Measurements from ENCODE around the gene SPATA1. TPM values are rescaled to one million over a fixed set of nuclear protein-coding genes. Genes with fewer than 3 reads are reported as not detected.
"Not testable (repeated sequence)": the region's sequence is repeated elsewhere in the genome, so short reads cannot be mapped to it uniquely, and the experiment has no call there.

Gene SPATA1
- total RNA-seq, 2 donors from 2014 or later: 0.77 to 2.2 TPM

DNA sequence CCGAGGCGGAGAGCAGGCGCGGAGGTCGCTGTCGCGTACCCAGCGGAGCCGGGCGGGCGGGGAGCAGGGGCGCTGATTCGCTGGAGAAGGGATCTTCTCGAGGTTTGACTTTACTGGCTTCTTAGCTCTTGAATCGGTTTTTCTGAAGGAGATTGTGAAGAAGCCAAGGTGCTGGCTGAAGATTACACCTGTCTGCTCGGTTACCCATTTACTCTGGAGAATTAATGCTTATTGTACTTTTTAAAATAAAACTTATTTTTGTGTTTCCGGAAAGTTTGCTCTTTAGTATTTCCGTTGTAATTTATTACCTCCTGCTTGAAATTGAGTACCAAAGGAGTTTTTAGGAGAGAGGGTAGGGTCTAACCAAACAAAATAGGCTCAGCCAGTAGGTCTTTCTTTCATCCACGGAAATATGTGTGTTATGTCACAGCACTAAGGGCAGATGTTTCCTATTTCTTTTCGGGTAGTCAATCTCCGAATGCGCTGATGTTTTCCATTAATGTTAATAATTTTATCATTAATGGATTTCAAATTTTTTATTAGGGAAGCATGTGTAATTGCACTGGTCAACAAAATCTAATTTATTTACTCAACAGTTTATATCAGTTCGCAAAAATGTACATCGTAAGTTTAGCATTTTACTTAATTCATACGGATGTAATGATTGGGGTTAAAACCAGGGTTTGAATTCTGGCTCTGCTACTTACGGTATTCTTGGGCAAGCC lies 705 bp downstream of the SPATA1 start:
- intact Hi-C loops (cut with DNase I): loop anchor here in 1 of 2 donors (5.0 kb wide), 1 partner anchor 65 kb away; the partner anchor contains the start of gene CTBS
- DNase-seq (no peak), ATAC-seq (no peak)

GRCh38 chr1:84507887-84508286 lies 1.7 kb downstream of the SPATA1 start:
- DNase-seq, ATAC-seq: not testable (repeated sequence)
- intact Hi-C loops (cut with DNase I): loop anchor here in 1 of 2 donors (5.0 kb wide), 1 partner anchor 64 kb away; the partner anchor contains the start of gene CTBS

DNA sequence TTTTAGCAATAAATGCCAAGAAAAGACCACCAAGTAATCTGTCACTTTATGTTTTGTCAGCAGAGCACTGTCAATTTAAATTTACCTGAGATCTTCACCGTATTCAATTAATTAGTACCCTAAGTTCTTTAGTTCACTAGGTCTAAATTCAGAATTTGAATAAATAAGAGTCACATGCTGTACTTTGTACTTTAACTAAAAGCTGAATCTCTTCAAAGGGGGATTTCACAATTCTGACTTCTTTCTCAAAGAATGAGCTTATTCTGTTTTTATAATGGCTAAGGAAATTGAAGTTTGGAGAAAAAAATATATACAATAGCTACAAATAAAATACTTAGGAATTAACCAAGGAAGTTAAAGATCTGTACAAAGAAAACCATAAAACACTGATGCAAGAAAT lies 2.3 kb downstream of the SPATA1 start:
- DNase-seq: no peak
- no peak for ATAC-seq
- intact Hi-C loops (cut with DNase I): loop anchor here in 1 of 2 donors (5.0 kb wide), 1 partner anchor 64 kb away; the partner anchor contains the start of gene CTBS

DNA sequence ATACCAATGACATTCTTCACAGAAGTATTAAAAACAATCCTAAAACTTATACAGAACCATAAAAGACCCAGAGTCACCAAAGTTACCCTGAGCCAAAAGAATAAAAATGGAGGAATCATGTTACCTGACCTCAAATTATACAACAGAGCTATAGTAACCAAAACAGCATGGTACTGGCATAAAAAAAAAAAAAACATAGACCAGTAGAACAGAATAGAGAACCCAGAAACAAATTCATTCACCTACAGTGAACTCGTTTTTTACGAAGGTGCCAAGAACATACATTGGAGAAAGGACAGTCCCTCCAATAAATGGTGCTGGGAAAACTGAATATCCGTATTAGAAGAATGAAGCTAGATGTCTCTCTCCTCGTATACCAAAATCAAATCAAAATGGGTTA lies 2.8 kb downstream of the SPATA1 start:
- intact Hi-C loops (cut with DNase I): loop anchor here in 1 of 2 donors (5.0 kb wide), 1 partner anchor 63 kb away; the partner anchor contains the start of gene CTBS
- DNase-seq (no peak), ATAC-seq (no peak)

DNA sequence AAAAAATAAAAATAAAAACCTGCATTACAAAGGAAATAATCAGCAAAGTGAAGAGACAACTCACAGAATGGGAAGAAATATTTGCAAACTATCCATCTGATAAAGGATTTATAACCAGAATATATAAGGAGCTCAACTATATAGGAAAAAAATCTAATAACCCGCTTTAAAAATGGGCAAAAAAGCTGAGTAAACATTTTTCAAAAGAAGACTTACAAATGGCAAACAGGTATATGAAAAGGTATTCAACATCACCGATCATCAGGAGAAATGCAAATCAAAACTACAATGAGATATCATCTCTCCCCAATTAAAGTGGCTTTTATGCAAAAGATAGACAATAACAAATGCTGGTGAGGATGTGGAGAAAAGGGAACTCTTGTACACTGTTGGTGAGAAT lies 4.0 kb downstream of the SPATA1 start:
- intact Hi-C loops (cut with DNase I): no loop called here
- ATAC-seq: no peak
- no peak for DNase-seq

DNA sequence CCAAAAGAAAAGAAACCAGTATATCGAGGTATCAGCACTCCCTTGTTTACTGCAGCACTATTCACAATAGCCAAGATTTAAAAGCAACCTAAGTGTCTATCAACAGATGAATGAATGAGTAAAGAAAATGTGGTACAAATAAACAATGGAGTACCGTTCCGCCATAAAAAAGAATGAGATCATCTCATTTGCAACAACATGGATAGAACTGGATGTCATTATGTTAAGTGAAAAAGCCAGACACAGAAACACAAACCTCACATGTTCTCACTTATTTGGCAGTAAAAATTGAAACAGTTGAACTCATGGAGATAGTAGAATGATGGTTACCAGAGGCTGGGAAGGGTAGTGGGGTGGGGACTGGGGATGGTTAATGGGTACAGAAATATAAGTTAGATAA lies 4.5 kb downstream of the SPATA1 start:
- no peak for ATAC-seq
- no peak for DNase-seq
- intact Hi-C loops (cut with DNase I): no loop called here

GRCh38 chr1:84524590-84524989 lies 18.4 kb downstream of the SPATA1 start:
- DNase-seq (no peak), ATAC-seq (no peak)
- intact Hi-C loops (cut with DNase I): no loop called here

DNA sequence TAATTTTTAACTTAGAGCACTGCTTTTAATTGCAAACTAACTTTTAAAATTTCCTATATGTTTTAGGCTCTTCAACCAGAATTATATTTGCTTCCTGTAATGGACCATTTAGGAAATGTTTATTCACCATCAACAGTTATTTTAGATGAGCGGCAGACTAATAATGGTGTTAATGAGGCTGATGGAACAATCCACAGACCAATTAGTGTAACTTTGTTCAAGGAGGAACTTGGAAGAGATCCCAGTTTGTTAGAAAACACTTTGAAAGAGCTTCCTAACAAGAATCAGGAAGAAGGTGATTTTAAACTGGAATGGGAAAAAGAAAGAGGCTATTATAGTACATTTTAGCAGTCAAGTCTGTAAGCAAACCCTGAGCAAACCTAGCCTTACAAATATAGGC lies 19.6 kb downstream of the SPATA1 start:
- no peak for DNase-seq
- no peak for ATAC-seq
- intact Hi-C loops (cut with DNase I): no loop called here

DNA sequence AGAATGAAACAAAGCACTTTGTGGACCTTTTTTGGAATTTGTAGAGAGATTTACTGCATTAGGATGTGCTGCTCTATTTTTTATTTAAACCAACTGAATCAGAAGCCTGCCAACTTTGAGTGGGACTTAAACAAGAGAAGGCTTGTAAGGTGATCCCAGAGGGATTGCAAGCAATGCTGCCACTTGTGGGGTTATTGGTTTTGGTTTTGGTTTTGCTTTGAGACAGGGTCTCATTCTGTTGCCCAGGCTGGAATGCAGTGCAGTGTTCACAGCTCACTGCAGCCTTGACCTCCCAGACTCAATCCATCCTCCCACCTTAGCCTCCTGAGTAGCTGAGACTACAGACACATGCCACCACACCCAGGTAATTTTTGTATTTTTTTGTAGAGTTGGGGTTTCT lies 32.4 kb downstream of the SPATA1 start:
- ATAC-seq: no peak
- DNase-seq: no peak
- intact Hi-C loops (cut with DNase I): no loop called here

DNA sequence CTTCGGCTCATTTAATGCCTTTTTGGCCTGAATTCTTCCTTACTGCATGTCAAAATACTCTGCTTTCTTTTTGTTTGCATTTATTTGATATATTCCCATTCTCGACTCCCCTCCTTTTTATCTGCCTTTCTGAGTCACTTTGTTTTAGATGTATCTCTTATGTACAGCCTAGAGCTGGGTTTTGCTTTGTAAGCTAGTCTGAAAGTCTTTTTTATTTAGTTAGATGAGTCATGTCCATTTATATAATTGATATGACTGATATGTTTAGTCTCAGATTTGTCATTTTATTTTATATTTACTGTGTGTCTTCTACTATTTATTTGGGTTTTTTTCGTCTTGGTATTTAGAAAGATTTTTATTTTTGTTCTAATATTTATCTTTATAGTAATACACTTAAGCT lies 33.8 kb downstream of the SPATA1 start:
- ATAC-seq (no peak), DNase-seq (no peak)
- intact Hi-C loops (cut with DNase I): no loop called here

DNA sequence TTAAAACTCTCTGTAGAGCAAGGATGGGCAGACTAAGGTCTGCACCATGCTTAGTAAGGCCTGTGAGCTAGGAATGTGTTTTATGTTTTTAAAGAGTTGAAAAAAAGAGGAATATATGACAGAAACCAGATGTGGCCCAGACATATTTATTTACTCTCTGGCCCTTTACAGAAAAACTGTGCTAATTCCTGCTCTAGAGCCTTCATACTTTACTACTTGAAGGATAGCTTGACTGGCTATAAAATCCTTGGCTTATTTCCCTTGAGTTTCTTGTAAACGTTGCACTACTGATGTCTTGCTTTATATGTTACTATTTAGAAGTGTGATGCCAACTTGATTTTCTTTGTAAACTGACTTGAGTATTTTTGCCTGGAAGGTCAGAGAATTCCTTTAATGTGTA lies 34.6 kb downstream of the SPATA1 start:
- ATAC-seq: no peak
- DNase-seq: no peak
- intact Hi-C loops (cut with DNase I): no loop called here

DNA sequence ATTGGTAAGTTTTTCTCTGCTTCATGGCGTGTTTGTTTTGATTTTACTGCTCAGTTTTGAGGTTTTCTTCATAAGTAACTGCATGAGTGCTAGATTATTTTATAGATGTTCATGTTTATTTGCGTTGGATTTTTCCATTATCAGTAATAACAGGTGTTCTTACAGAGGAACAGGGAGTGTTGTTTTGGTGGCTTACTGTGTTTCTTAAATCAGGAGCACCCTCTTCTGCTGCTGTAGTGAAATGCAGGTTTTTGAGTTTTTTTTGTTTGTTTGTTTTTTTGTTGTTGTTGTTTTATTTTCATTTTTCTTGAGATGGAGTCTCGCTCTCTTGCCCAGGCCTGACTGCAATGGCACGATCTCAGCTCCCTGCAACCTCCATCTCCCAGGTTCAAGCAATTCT lies 35.5 kb downstream of the SPATA1 start:
- no peak for DNase-seq
- ATAC-seq: no peak
- intact Hi-C loops (cut with DNase I): no loop called here

DNA sequence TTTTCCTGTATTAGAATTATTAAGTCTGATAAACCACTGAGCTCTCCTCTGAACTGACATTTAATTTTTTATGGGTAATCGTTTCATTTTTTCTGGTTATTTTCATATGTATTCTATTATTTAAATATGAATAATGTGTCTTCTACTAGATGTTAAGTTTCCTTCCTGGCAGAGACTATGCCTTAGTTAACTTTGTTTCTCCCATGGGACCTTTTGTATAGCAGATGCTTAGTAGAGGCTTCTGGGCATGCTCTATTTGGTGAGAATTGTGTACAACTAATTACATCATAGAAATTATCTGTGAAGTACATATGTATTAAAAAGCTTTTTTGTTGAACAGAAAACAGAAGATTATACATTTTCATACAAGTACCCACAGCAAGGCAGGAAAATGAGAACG lies 44.6 kb downstream of the SPATA1 start:
- DNase-seq (no peak), ATAC-seq (no peak)
- intact Hi-C loops (cut with DNase I): no loop called here

DNA sequence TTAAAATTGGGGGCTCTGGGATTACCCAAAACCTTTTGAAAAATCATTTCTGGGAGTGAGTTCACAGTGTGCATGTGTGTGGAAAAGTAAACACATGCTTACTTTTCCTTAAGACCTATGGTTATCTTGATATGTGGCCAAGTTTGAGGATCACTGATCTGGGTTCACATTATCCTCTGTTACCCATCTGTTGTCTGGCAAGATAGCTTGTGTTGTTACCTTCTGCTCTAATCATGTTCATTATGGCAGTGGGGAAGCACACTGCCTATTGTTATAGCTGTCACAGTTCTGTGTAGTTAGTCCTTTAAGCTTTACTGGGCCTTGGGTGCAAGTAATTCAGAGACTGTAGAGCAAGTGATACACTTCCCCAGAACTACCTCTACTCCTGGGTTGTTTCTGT lies 63.0 kb downstream of the SPATA1 start:
- no peak for ATAC-seq
- intact Hi-C loops (cut with DNase I): no loop called here

GRCh38 chr1:84570436-84571149 lies 64.4 kb downstream of the SPATA1 start:
- DNase-seq (no peak), ATAC-seq (no peak)
- intact Hi-C loops (cut with DNase I): loop anchor here in 1 of 2 donors (5.0 kb wide), 1 partner anchor 63 kb away; the partner anchor contains the start of genes GNG5 and SPATA1

More for the DNA sequence above, 63.0 kb downstream of the SPATA1 start:
- DNase-seq: no peak

- DNase-seq: no peak
- ATAC-seq: no peak
- intact Hi-C loops (cut with DNase I): loop anchor here in 1 of 2 donors (5.0 kb wide), 1 partner anchor 64 kb away; the partner anchor contains the start of genes GNG5 and SPATA1
Measured at GRCh38 chr1:84571150-84571535, 65.0 kb downstream of the SPATA1 start.

DNA sequence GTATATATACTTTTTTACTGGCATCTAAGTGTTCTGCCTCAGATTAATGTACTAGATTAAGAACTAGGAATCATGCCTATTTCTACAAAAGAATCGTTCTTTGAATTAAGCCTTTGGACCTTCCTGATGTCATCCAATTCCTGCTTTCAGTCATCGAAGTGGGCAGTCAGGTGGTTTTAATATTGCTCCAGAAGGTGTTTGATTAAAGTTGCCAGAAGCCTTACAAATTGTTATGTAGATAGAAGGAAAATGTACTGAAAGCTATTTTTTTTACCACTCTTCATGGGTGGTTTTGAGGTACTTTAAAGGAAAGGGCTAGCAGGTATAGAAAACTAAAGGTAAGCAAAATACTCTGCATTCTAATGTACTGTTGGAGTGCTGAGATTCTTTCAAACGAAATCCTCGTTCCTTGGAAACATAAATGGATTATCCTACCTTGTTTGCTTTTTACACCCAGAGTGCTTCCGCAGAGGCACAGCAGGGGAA lies 67.3 kb downstream of the SPATA1 start:
- no peak for ATAC-seq
- intact Hi-C loops (cut with DNase I): loop anchor here in 1 of 2 donors (5.0 kb wide), 1 partner anchor 66 kb away; the partner anchor contains the start of genes GNG5 and SPATA1
- DNase-seq: no peak

DNA sequence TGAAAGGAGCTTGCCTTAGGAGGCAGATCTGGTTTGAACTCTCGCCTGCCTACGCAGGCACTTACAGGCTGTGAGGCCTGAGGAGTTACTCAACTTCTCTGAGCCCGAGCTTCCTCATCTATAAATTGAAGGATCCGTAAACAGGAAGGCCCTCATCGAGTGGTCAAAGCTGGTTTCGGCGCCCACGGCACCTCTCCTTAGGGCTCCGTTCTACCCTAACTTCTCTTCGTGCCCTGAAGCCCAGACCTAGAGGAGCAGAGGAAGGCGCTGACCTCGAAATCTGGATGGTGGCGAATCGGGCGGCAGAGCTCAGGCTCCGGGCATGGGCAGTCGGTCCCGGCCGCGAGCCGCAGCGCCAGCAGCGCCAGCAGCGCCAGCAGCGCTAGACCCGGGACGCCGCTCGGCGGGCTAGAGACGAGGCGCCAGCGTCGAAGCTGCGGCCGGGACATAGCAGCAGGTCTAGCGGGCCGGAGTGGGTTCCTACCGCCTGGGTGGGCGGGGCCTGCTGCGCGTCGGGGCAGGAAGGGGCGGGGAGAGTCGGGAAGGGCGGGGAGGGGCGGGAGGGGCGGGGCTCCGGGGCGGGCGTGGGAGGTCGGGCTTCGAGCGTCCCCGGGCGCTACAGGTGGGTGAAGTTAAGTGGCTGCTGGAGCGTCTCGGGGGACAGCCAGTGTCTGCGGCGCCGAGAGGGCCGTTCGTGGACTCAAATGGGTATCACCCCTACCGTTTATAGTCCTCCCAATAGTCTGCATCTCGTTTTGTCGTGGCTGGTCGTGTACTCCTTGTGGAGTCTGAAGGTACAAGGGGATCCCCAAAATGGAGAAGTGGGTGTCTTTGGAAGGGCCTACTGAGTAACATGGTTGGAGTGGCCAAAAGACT lies 68.0 kb downstream of the SPATA1 start, which contains the start of gene CTBS:
Gene CTBS (minus strand): TSS at position 474 of the 876 bp plus-strand sequence. CDS start 25 bp downstream, at position 449.
- ATAC-seq (peak; percentile 98 to 99), DNase-seq (peak; percentile 91)
- intact Hi-C loops (cut with DNase I): loop anchor here in 1 of 2 donors (5.0 kb wide), 1 partner anchor 67 kb away; the partner anchor contains the start of genes GNG5 and SPATA1

- ATAC-seq (no peak), DNase-seq (no peak)
- intact Hi-C loops (cut with DNase I): loop anchor here in 1 of 2 donors (5.0 kb wide), 1 partner anchor 68 kb away; the partner anchor contains the start of genes GNG5 and SPATA1
Measured at GRCh38 chr1:84574936-84575335, 68.8 kb downstream of the SPATA1 start.

Measured in left cardiac atrium (tissue), 4 donors.